Vagina (tissue), 2 donors: ENCODE results near the gene SLC39A6. TPM values are rescaled to one million over a fixed set of nuclear protein-coding genes. Genes with fewer than 3 reads are reported as not detected.

Experiments
- DNase-seq, 2 donors: peaks; one replicate each; pipeline ENCODE4 v3.0.0-alpha.2; 2017; ENCODE audit errors: extremely low spot score in 2 of 2
- H3K27ac ChIP-seq: fragments of 200-600 bp; sonication (generic); one replicate; pipeline ENCODE4 v1.5.1; 2019
- H3K27me3 ChIP-seq: fragments of 200-600 bp; sonication (generic); one replicate; pipeline ENCODE4 v1.5.1; 2019
- H3K36me3 ChIP-seq, 2 donors: fragments of 200-600 bp; sonication (generic); one replicate each; pipeline ENCODE4 v1.5.1; 2017 to 2019
- H3K4me1 ChIP-seq: fragments of 200-600 bp; sonication (generic); one replicate; pipeline ENCODE4 v1.5.1; 2019
- H3K4me3 ChIP-seq, 2 donors: fragments of 200-600 bp; sonication (generic); 1 replicate in 1 of 2; 2 replicates in 1 of 2; pipeline ENCODE4 v1.5.1; 2016 to 2019
- H3K9me3 ChIP-seq: fragments of 200-600 bp; sonication (generic); one replicate; pipeline ENCODE4 v1.5.1; 2019
- CTCF ChIP-seq, 3 experiments: fragments of 450-650 bp in 2 of 3; fragments of 200-600 bp in 1 of 3; sonication (generic) in 1 of 3; IDR thresholded peaks; one replicate each; pipeline ENCODE4 v1.5.1; 2017 to 2019; ENCODE audit warnings: antibody characterized with exemption in 3 of 3, mild to moderate bottlenecking in 2 of 3, moderate library complexity in 2 of 3
- POLR2A ChIP-seq, 2 donors: fragments of 450-650 bp; IDR thresholded peaks; one replicate each; pipeline ENCODE4 v1.6.1; 2017; ENCODE audit warnings: antibody characterized with exemption in 2 of 2, mild to moderate bottlenecking in 2 of 2, moderate library complexity in 2 of 2
- POLR2AphosphoS5 ChIP-seq, 2 donors: sonication (generic); formaldehyde crosslinking; IDR thresholded peaks; one replicate each; pipeline ENCODE4 v1.9.0; 2017; ENCODE audit warnings: antibody characterized with exemption in 2 of 2, mild to moderate bottlenecking in 2 of 2, low read depth in 1 of 2; ENCODE audit not compliant: insufficient read depth in 1 of 2
- intact Hi-C: fragments of 100-400 bp; cut with DNase I; formaldehyde crosslinking; loops from one replicate; pipeline ENCODE4 v1.15.1; 2023
- total RNA-seq: library from RNA; depleted of rRNA; stranded (reverse); fragments of >200 nt; gene quantifications from one replicate; pipeline ENCODE4 v1.2.3, GENCODE V29; 2016

SLC39A6 gene
- total RNA-seq, 1 donor from 2014 or later: 39.3 TPM

GRCh38 chr18:36130039-36130831 is 1.1 kb upstream of the SLC39A6 start:
- Histone ChIP-seq H3K4me3 (peak overlapping the region; percentile 83 to 96), H3K27me3 (no peaks in the 10 kb centered on the region), H3K9me3 (no peaks in the 10 kb centered on the region), H3K36me3 (no peaks in the 10 kb centered on the region), H3K4me1 (peaks cover 60% of the 10 kb centered on the region), H3K27ac (peak overlapping the region; percentile 97)
- intact Hi-C loops: no loop called here
- no peak for DNase-seq
- TF ChIP-seq CTCF (IDR thresholded peaks at IDR 0.05): no peak
- no peak for TF ChIP-seq POLR2A (IDR thresholded peaks at IDR 0.05)
- TF ChIP-seq POLR2AphosphoS5 (IDR thresholded peaks at IDR 0.05; ENCODE audit: insufficient read depth in 1 of 2, low read depth in 1 of 2): no peak

- intact Hi-C loops: loop anchor here (5.0 kb wide), 1 partner anchor 337 kb away; no protein-coding TSS in a partner anchor
- Histone ChIP-seq H3K36me3 (peaks cover 0 to 7% of the 10 kb centered on the region in 2 donors), H3K27me3 (no peaks in the 10 kb centered on the region), H3K9me3 (no peaks in the 10 kb centered on the region), H3K4me1 (peaks cover 55% of the 10 kb centered on the region), H3K4me3 (peak overlapping the region; percentile 83 to 96), H3K27ac (peak overlapping the region; percentile 97)
- TF ChIP-seq POLR2AphosphoS5 (IDR thresholded peaks at IDR 0.05; ENCODE audit: insufficient read depth in 1 of 2, low read depth in 1 of 2) (no peak), CTCF (IDR thresholded peaks at IDR 0.05) (no peak), POLR2A (IDR thresholded peaks at IDR 0.05) (no peak)
- DNase-seq: peak in 1 of 2 donors; percentile 91
Observed at GRCh38 chr18:36128907-36129299, 237 bp downstream of the SLC39A6 start.

GRCh38 chr18:36128530-36128870 is 640 bp downstream of the SLC39A6 start:
- no peaks in the 10 kb centered on the region for H3K9me3 ChIP-seq
- no peak for DNase-seq
- peak overlapping the region; percentile 83 to 96 for H3K4me3 ChIP-seq
- no peak for TF ChIP-seq POLR2AphosphoS5 (IDR thresholded peaks at IDR 0.05; ENCODE audit: insufficient read depth in 1 of 2, low read depth in 1 of 2)
- no peak for TF ChIP-seq POLR2A (IDR thresholded peaks at IDR 0.05)
- no peak for TF ChIP-seq CTCF (IDR thresholded peaks at IDR 0.05)
- intact Hi-C loops: loop anchor here (5.0 kb wide), 1 partner anchor 336 kb away; no protein-coding TSS in a partner anchor
- H3K27me3 ChIP-seq: no peaks in the 10 kb centered on the region
- H3K27ac ChIP-seq: peak overlapping the region; percentile 97
- peaks cover 0 to 7% of the 10 kb centered on the region in 2 donors for H3K36me3 ChIP-seq
- peaks cover 51% of the 10 kb centered on the region for H3K4me1 ChIP-seq

GRCh38 chr18:36127836-36128529 is 1.2 kb downstream of the SLC39A6 start:
- DNase-seq: no peak
- TF ChIP-seq POLR2AphosphoS5 (IDR thresholded peaks at IDR 0.05; ENCODE audit: insufficient read depth in 1 of 2, low read depth in 1 of 2) (no peak), POLR2A (IDR thresholded peaks at IDR 0.05) (no peak), CTCF (IDR thresholded peaks at IDR 0.05) (no peak)
- Histone ChIP-seq H3K36me3 (peaks cover 0 to 7% of the 10 kb centered on the region in 2 donors), H3K4me1 (peaks cover 46% of the 10 kb centered on the region), H3K4me3 (peak overlapping the region; percentile 83 to 96), H3K27ac (peak overlapping the region; percentile 97), H3K27me3 (no peaks in the 10 kb centered on the region), H3K9me3 (no peaks in the 10 kb centered on the region)
- intact Hi-C loops: loop anchor here (5.0 kb wide), 1 partner anchor 336 kb away; no protein-coding TSS in a partner anchor
